ENCODE results near the gene CINP. TPM values are rescaled to one million over a fixed set of nuclear protein-coding genes. Genes with fewer than 3 reads are reported as not detected.

Gene CINP
- total and polyA plus RNA-seq, 2 of the 8 experiments (the other 6 are each of a cell fraction or from before 2014, with no cell fraction given) = 47.8 to 51.6 TPM

GRCh38 chr14:102378830-102379229 is 16.1 kb upstream of the CINP start:
- DNase-seq (ENCODE audit: low read depth in 1 of 2, low spot score in 2 of 2) (no peak), FAIRE-seq (no peak)
- Histone ChIP-seq H2BK15ac (ENCODE audit: low read length) (no peak overlapping the region), H3K23me2 (ENCODE audit: low read depth, low read length) (no peaks in the 10 kb centered on the region), H3K23ac (ENCODE audit: insufficient read length) (no peak overlapping the region), H2AK5ac (ENCODE audit: low read depth, low read length) (no peak overlapping the region), H4K91ac (replicated peaks; ENCODE audit: insufficient read length, low read length) (no peak overlapping the region), H3K4me1 (replicated peaks in 1 of 4; ENCODE audit: control insufficient read depth in 3 of 4, insufficient read depth in 4 of 4, low read length in 3 of 4) (no peaks in the 10 kb centered on the region), H2BK20ac (ENCODE audit: low read length) (no peak overlapping the region), H3K9me3 (ENCODE audit: insufficient read depth in 2 of 2, low read depth in 1 of 2, low read length in 1 of 2) (no peaks in the 10 kb centered on the region), H4K20me1 (replicated peaks in 1 of 2; ENCODE audit: control insufficient read depth in 1 of 2, insufficient read depth in 2 of 2, low read length in 2 of 2) (peaks cover 0 to 4% of the 10 kb centered on the region in 2 experiments), H3K4me3 (ENCODE audit: extremely low read depth in 1 of 4, insufficient read depth in 2 of 4, low read depth in 3 of 4, low read length in 4 of 4) (no peak overlapping the region), H3K79me1 (ENCODE audit: low read depth, low read length) (peaks cover 2% of the 10 kb centered on the region; the same call in 1 of the 2 replicates), H4K5ac (ENCODE audit: insufficient read length, low read depth, low read length) (no peak overlapping the region), H2BK12ac (ENCODE audit: low read depth, low read length) (no peak overlapping the region), H4K8ac (ENCODE audit: extremely low read depth, insufficient read depth, low read length) (no peak overlapping the region), H2BK5ac (ENCODE audit: low read depth, low read length) (no peak overlapping the region), H3K79me2 (ENCODE audit: control insufficient read depth in 1 of 2, insufficient read depth in 2 of 2, low read length in 2 of 2) (no peaks in the 10 kb centered on the region), H3K36me3 (ENCODE audit: control insufficient read depth in 2 of 4, insufficient read depth in 4 of 4, low read length in 3 of 4) (peaks cover 0 to 12% (median 3%) of the 10 kb centered on the region in 4 experiments), H3K9ac (replicated peaks in 1 of 4; ENCODE audit: extremely low read depth in 1 of 4, low read depth in 3 of 4, low read length in 3 of 4) (no peak overlapping the region), H2BK120ac (replicated peaks; ENCODE audit: low read depth, low read length) (no peak overlapping the region), H3K27ac (ENCODE audit: low read depth, low read length) (no peak overlapping the region), H3K18ac (ENCODE audit: extremely low read depth, low read length) (no peak overlapping the region), H2AFZ (ENCODE audit: low read length) (no peak overlapping the region), H3K4me2 (ENCODE audit: insufficient read depth in 1 of 2, low read depth in 2 of 2, low read length in 2 of 2) (no peak overlapping the region), H3K4ac (replicated peaks; ENCODE audit: insufficient read length, low read depth, low read length) (no peak overlapping the region), H3K14ac (ENCODE audit: insufficient read length) (no peak overlapping the region), H3K27me3 (replicated peaks in 1 of 4; ENCODE audit: control insufficient read depth in 3 of 4, extremely low read depth in 1 of 4, insufficient read depth in 3 of 4, low read length in 3 of 4) (no peaks in the 10 kb centered on the region), H3K56ac (replicated peaks; ENCODE audit: insufficient read length, low read depth, low read length) (no peak overlapping the region)
- ChIA-PET POLR2A (ENCODE audit: partially characterized antibody) (interaction anchor here (0.9 kb wide), 1 partner anchor 12 kb away, joined by 3 read pairs; no protein-coding TSS in a partner anchor), CTCF (ENCODE audit: partially characterized antibody) (no interaction called here)
- 91% methylated on average over 9 of the region's 9 CpGs; no CpG with 5 or more reads in 1 of the 2 experiments for WGBS, 2 experiments (ENCODE audit: extremely low coverage in 1 of 2, insufficient coverage in 1 of 2, insufficient read length in 1 of 2, insufficient replicate concordance in 2 of 2, low coverage in 1 of 2, low lambda C conversion rate in 2 of 2, missing lambda C conversion rate in 1 of 2)
- no peak for TF ChIP-seq HDAC2 (IDR thresholded peaks at IDR 0.05; ENCODE audit: borderline replicate concordance in 1 of 2, low read depth in 2 of 2, low read length in 2 of 2)
- no peak for TF ChIP-seq TEAD4 (IDR thresholded peaks at IDR 0.05; ENCODE audit: low read depth, low read length)
- TF ChIP-seq EZH2 (IDR thresholded peaks at IDR 0.05; ENCODE audit: low read depth, low read length, severe bottlenecking) = no peak
- TF ChIP-seq BACH1 (IDR thresholded peaks at IDR 0.05; ENCODE audit: low read length) = no peak
- TF ChIP-seq MAFK (IDR thresholded peaks at IDR 0.05; ENCODE audit: low read depth, low read length) = no peak
- TF ChIP-seq CTBP2 (IDR thresholded peaks at IDR 0.05; ENCODE audit: borderline replicate concordance, insufficient read depth, insufficient read length, low read length) = no peak
- TF ChIP-seq PHF8 (conservative IDR thresholded peaks at IDR 0.05; ENCODE audit: low read depth, low read length) = no peak
- no peak for TF ChIP-seq TBP (IDR thresholded peaks at IDR 0.05; ENCODE audit: low read depth, low read length)
- TF ChIP-seq TAF7 (optimal IDR thresholded peaks at IDR 0.05; ENCODE audit: borderline replicate concordance, low read depth, low read length) = no peak
- no peak for TF ChIP-seq RNF2 (IDR thresholded peaks at IDR 0.05; ENCODE audit: borderline replicate concordance, low read depth, low read length, missing control alignments, poor library complexity, severe bottlenecking)
- TF ChIP-seq FOSL1 (IDR thresholded peaks at IDR 0.05; ENCODE audit: insufficient read depth, low read depth, low read length) = no peak
- TF ChIP-seq CBX8 (IDR thresholded peaks at IDR 0.05; ENCODE audit: borderline replicate concordance, low read depth, low read length) = no peak
- no peak for TF ChIP-seq SIN3A (conservative IDR thresholded peaks at IDR 0.05 in 1 of 2, IDR thresholded peaks at IDR 0.05 in 1 of 2; ENCODE audit: low read depth in 1 of 2, low read length in 2 of 2)
